Measurements from ENCODE around the gene ITPR2.

The ITPR2 gene

DNA sequence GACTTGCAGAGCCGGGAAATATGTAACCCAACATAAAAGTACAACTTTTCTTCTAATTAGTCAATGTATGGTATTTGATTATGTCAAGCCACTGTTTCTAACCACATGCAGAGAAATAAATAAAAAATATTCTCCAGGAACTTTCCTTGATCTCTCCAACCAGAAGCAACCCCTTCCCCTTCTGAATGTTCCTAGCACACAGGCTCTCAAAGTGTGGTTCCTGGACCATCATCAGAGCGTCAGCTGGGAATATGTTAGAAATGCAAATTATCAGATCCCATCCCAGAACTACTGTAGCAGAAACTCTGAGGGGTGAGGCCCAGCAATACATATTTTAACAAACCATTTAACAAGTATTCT is 21.0 kb upstream of the ITPR2 start:
- Histone ChIP-seq H3K36me3 (no peaks in the 10 kb centered on the region), H3K4me3 (no peak overlapping the region), H3K27me3 (no peaks in the 10 kb centered on the region), H3K27ac (no peak overlapping the region), H3K4me2 (peak overlapping the region in 6 of 11 experiments; percentile 3 to 65 (median 29); a peak in 9 of 22 replicates), H3K9ac (no peak overlapping the region), H3K9me3 (replicated peaks in 1 of 11) (no peaks in the 10 kb centered on the region), H3K4me1 (peaks cover 0 to 4% (median 0%) of the 10 kb centered on the region in 10 experiments; a peak in 5 of 20 replicates), H4K20me1 (no peaks in the 10 kb centered on the region)
- no peak for TF ChIP-seq Cebpa-rat (IDR thresholded peaks at IDR 0.05)

DNA sequence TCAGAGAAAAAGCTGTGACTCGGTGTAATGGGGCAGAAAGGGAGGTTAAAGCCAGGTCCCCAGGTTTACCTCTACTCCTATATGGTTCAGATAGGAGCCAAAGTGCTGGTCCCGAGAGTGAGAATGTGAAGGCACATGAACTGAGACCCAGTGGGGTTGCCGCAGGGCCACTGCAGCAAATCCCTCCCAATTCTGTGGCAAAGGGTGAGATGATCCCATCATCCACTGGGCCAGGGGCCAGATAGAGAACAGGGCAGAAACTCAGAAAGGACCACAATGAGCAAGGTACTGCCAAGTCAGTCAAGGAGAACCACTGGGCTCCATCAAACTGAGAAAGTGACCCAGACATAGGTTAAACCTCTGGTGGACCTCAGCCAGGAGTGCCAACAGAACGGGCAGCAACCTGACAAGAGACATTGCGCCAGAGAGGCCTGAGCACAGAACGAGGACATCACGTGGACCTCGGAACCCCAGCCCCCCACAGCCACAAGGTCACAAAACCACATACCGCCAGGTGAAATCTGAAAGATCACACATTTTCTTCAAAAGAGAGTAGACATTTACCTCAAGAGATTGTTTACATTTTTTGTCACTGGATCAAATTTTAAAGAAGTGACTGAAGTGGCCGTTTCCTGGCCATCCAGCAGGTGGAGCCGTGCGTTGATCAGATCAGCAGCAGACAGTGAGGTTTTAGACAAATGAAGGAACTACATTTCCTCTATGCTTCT is 20.5 kb upstream of the ITPR2 start:
- H3K27me3 ChIP-seq, result no peaks in the 10 kb centered on the region
- H3K4me2 ChIP-seq, result peak overlapping the region in 4 of 11 experiments; percentile 3 to 65 (median 36); a peak in 6 of 22 replicates
- H3K9me3 ChIP-seq (replicated peaks in 1 of 11), result no peaks in the 10 kb centered on the region
- no peak for TF ChIP-seq Cebpa-rat (IDR thresholded peaks at IDR 0.05)
- H3K36me3 ChIP-seq, result no peaks in the 10 kb centered on the region
- peaks cover 0 to 4% (median 0%) of the 10 kb centered on the region in 10 experiments; a peak in 5 of 20 replicates for H3K4me1 ChIP-seq
- peak overlapping the region in 2 of 11 experiments; percentile 19 to 30; a peak in 3 of 22 replicates for H3K27ac ChIP-seq
- no peaks in the 10 kb centered on the region for H4K20me1 ChIP-seq
- no peak overlapping the region for H3K4me3 ChIP-seq
- H3K9ac ChIP-seq, result no peak overlapping the region

DNA sequence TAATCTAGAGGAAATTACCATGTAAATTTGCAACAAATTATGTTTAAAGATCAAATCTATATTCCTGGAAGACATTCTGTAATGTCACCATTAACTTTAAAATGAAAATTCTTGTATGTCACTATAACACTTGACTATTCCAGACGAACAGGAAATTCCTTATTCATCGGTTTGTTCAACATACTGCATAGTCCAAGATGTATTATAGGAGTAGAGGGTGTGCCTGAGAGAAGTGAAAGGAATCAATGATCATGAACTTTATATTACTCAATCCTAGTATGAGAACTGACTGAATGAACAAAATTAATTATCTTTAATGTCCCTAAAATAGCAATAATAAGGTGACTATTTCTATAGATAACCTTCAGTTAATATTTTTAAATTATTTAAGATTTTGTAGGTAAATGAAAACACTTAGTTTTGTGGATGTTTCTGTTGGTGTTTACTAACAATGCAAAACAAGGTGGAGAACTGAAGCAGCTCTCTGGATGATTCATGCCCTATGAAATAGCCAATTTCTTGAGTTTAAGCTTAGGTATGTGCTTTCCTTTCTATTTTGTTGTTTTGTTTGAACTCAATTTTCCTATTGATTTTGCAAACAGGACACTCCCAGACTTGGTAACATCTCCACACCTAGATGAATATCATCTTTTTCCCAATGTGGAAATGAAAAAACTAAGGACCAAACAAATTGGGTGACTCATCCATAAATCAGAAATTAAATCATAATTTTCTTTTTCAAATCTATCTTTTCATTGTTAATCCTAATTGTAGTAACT is 18.2 kb upstream of the ITPR2 start:
- Histone ChIP-seq H3K36me3 (no peaks in the 10 kb centered on the region), H3K4me1 (peaks cover 0 to 7% (median 0%) of the 10 kb centered on the region in 10 experiments; a peak in 5 of 20 replicates), H4K20me1 (no peaks in the 10 kb centered on the region), H3K4me2 (no peak overlapping the region), H3K27me3 (no peaks in the 10 kb centered on the region), H3K27ac (no peak overlapping the region), H3K4me3 (no peak overlapping the region), H3K9ac (no peak overlapping the region), H3K9me3 (replicated peaks in 1 of 11) (no peaks in the 10 kb centered on the region)
- TF ChIP-seq Cebpa-rat (IDR thresholded peaks at IDR 0.05), result no peak

DNA sequence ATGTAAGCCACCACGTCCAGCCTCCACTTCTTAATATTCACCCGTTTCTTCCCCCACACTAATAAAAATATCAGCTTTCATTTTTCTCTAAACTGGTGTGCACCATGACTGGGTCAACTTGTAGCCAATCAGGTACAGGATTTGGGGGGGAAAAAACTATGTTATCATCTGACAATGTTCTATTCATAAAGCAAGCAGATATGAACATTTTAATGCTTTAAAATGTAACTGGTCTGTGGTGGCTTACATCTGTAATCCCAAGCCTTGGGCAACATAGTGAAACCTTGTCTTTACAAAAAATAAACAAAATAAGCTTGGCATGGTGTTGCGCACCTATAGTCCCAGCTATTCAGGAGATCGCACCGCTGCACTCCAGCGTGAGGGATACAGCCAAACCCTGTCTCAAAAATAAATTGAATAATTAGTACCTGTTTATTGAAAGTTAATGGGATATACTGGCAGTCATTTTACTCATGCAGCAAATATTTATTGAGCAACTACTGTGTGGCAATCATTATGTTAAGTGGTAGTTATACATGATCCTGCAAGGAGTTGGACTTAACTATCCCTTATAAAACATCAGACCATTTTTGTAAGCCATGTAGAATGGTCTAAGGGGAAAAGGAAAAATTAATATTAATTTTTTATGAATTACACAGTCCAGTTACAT is 15.3 kb upstream of the ITPR2 start:
- TF ChIP-seq Cebpa-rat (IDR thresholded peaks at IDR 0.05), result no peak
- H3K9ac ChIP-seq, result no peak overlapping the region
- no peak overlapping the region for H3K27ac ChIP-seq
- H3K27me3 ChIP-seq, result no peaks in the 10 kb centered on the region
- H3K4me2 ChIP-seq, result no peak overlapping the region
- no peak overlapping the region for H3K4me3 ChIP-seq
- no peaks in the 10 kb centered on the region for H3K36me3 ChIP-seq
- H4K20me1 ChIP-seq, result no peaks in the 10 kb centered on the region
- no peaks in the 10 kb centered on the region for H3K9me3 ChIP-seq (replicated peaks in 1 of 11)
- 0 out of 20 replicates have a peak, but pooled peaks cover 0 to 4% (median 0%) of the 10 kb centered on the region in 10 experiments for H3K4me1 ChIP-seq

DNA sequence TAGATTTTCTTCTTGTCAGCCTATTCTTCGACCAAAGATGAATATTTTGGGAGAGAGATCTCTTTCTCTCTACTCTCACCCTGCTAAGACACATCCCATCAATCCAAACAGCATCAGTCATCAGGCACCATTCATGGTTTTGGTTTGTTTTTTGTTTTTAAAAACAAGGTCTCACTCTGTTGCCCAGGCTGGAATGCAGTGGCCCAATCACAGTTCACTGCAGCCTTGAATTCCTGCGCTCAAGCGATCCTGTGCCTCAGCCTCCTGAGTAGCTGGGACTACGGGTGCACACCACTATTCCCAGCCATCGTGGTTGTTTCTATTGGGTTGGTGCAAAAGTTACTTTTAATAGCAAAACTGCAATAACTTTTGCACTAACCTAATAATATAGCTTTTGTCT is 14.4 kb upstream of the ITPR2 start:
- Histone ChIP-seq H3K9me3 (replicated peaks in 1 of 11) (no peaks in the 10 kb centered on the region), H3K9ac (no peak overlapping the region), H3K36me3 (no peaks in the 10 kb centered on the region), H3K4me2 (no peak overlapping the region), H3K27ac (no peak overlapping the region), H3K4me3 (no peak overlapping the region), H4K20me1 (no peaks in the 10 kb centered on the region), H3K4me1 (0 out of 20 replicates have a peak, but pooled peaks cover 0 to 4% (median 0%) of the 10 kb centered on the region in 10 experiments), H3K27me3 (no peaks in the 10 kb centered on the region)
- TF ChIP-seq Cebpa-rat (IDR thresholded peaks at IDR 0.05), result no peak

DNA sequence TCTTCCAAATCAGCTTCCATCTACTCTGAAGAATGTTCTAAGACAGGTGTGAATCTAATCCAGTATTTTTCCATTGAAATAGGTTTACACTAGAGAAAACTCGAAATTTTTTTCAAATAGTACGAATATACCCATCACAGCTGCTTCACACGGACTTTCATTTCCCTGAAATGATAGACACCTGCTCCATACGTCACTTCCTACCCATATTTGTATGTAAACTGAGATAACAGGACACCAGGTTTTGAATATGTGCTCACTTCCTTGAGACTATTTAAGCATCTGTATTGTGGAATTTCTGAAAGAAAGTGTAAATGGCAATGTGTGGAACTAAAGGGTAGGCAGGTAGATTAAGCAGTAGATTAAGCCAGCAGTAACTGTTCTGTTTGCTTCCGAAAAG is 13.4 kb upstream of the ITPR2 start:
- 0 out of 20 replicates have a peak, but pooled peaks cover 0 to 4% (median 0%) of the 10 kb centered on the region in 10 experiments for H3K4me1 ChIP-seq
- no peaks in the 10 kb centered on the region for H3K9me3 ChIP-seq (replicated peaks in 1 of 11)
- no peak overlapping the region for H3K9ac ChIP-seq
- TF ChIP-seq Cebpa-rat (IDR thresholded peaks at IDR 0.05), result no peak
- no peaks in the 10 kb centered on the region for H4K20me1 ChIP-seq
- H3K36me3 ChIP-seq, result no peaks in the 10 kb centered on the region
- no peaks in the 10 kb centered on the region for H3K27me3 ChIP-seq
- no peak overlapping the region for H3K4me2 ChIP-seq
- H3K4me3 ChIP-seq, result no peak overlapping the region
- no peak overlapping the region for H3K27ac ChIP-seq

DNA sequence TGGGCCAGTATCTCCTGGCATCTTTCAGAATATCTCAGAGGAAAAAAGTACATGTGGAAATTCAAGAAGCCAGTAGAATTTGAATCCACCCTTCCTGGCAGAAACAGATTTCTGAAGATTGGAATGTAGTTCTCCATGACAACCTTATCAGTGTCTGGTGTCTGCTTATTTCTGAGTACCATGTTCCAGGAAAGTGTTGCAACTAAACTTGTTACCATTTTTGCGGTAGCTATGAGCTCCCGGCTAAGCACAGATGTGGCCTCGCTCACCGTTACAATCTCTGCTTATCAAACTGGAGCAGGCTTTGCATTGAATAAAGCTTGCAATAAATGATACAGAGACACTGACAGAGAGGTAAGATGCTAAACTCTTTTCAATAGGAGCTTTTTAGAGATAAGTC is 13.0 kb upstream of the ITPR2 start:
- no peak overlapping the region for H3K4me3 ChIP-seq
- H3K36me3 ChIP-seq, result no peaks in the 10 kb centered on the region
- no peak overlapping the region for H3K27ac ChIP-seq
- no peak for TF ChIP-seq Cebpa-rat (IDR thresholded peaks at IDR 0.05)
- no peak overlapping the region for H3K4me2 ChIP-seq
- H3K4me1 ChIP-seq, result 0 out of 20 replicates have a peak, but pooled peaks cover 0 to 4% (median 0%) of the 10 kb centered on the region in 10 experiments
- H3K27me3 ChIP-seq, result no peaks in the 10 kb centered on the region
- H4K20me1 ChIP-seq, result no peaks in the 10 kb centered on the region
- no peak overlapping the region for H3K9ac ChIP-seq
- no peaks in the 10 kb centered on the region for H3K9me3 ChIP-seq (replicated peaks in 1 of 11)

DNA sequence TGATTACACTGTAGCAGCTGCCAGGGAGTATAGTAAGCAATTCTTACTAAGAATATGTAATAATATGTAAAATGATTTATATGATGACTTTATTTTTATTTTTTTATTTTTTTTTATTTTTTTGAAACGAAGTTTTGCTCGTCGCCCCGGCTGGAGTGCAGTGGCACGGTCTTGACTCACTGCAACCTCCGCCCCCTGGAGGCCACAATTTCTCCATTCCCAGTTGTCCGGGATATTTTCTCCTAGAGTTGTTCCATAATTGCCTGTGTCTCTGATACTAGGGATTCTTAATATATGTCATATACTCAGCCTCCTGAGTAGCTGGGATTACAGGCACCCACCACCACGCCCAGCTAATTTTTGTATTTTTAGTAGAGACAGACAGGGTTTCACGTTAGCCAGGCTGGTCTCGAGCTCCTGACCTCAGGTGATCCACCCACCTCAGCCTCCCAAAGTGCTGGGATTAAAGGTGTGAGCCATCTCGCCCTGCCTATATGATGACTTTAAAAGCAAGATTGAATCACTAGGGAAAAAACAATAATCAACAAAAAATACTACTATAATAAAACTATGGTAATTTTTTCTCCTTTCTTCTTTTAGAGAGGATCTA is 12.2 kb upstream of the ITPR2 start:
- H3K9me3 ChIP-seq (replicated peaks in 1 of 11), result no peaks in the 10 kb centered on the region
- no peak for TF ChIP-seq Cebpa-rat (IDR thresholded peaks at IDR 0.05)
- H3K27me3 ChIP-seq, result no peaks in the 10 kb centered on the region
- no peak overlapping the region for H3K9ac ChIP-seq
- H3K4me2 ChIP-seq, result no peak overlapping the region
- H3K36me3 ChIP-seq, result no peaks in the 10 kb centered on the region
- 0 out of 20 replicates have a peak, but pooled peaks cover 0 to 4% (median 0%) of the 10 kb centered on the region in 10 experiments for H3K4me1 ChIP-seq
- no peaks in the 10 kb centered on the region for H4K20me1 ChIP-seq
- no peak overlapping the region for H3K27ac ChIP-seq
- no peak overlapping the region for H3K4me3 ChIP-seq

DNA sequence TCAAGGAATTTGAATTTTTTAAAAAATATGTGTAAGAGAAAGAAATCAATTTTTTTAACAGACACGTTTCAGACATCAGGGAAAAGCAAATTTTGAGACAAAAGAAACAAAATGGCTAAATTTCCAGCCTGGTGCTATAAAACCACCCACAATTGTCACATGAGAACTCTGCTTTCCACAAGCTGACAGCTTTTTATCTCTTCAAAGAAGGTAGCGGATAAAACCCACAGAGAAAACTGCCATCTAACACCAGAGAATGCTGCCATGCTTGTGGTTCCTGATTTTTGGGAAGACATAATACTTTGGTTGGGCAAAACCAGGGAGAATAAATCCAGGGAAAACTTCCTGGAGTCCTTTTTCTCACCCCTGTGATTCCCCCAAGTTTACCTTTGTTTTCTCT is 10.3 kb upstream of the ITPR2 start:
- no peak overlapping the region for H3K27ac ChIP-seq
- H3K9ac ChIP-seq, result no peak overlapping the region
- no peaks in the 10 kb centered on the region for H3K36me3 ChIP-seq
- no peaks in the 10 kb centered on the region for H3K27me3 ChIP-seq
- H3K9me3 ChIP-seq (replicated peaks in 1 of 11), result peaks cover 0 to 4% (median 0%) of the 10 kb centered on the region in 11 experiments; a peak in 3 of 22 replicates
- no peaks in the 10 kb centered on the region for H4K20me1 ChIP-seq
- no peak overlapping the region for H3K4me3 ChIP-seq
- TF ChIP-seq Cebpa-rat (IDR thresholded peaks at IDR 0.05), result no peak
- 0 out of 20 replicates have a peak, but pooled peaks cover 0 to 4% (median 0%) of the 10 kb centered on the region in 10 experiments for H3K4me1 ChIP-seq
- H3K4me2 ChIP-seq, result no peak overlapping the region
